OCI-LY1 (cell line): ENCODE measurements around the gene PVALB.

Experiments used
- CTCF ChIP-seq: fragments of 200-600 bp; sonication (generic), shearing (Covaris generic); IDR thresholded peaks from 2 replicates; pipeline ENCODE4 v1.5.1; 2017; ENCODE audit warnings: mild to moderate bottlenecking, antibody characterized with exemption, low read length, moderate library complexity, mixed read lengths
- EZH2 ChIP-seq: fragments of 200-600 bp; sonication (generic), shearing (Covaris generic); IDR thresholded peaks from 2 replicates; pipeline ENCODE4 v1.8.0; 2017; ENCODE audit warnings: borderline replicate concordance, mixed run types, mild to moderate bottlenecking, antibody characterized with exemption, low read length, moderate library complexity, mixed read lengths

- TF ChIP-seq EZH2 = no peak
- no peak for TF ChIP-seq CTCF
Measured at GRCh38 chr22:36856792-36857135, 39.9 kb upstream of the PVALB start.
